ENCODE measurements around the gene TRA2B. TPM values are rescaled to one million over a fixed set of nuclear protein-coding genes. Genes with fewer than 3 reads are reported as not detected.

The TRA2B gene
- polyA plus RNA-seq, 1 experiment: 216 TPM

DNA sequence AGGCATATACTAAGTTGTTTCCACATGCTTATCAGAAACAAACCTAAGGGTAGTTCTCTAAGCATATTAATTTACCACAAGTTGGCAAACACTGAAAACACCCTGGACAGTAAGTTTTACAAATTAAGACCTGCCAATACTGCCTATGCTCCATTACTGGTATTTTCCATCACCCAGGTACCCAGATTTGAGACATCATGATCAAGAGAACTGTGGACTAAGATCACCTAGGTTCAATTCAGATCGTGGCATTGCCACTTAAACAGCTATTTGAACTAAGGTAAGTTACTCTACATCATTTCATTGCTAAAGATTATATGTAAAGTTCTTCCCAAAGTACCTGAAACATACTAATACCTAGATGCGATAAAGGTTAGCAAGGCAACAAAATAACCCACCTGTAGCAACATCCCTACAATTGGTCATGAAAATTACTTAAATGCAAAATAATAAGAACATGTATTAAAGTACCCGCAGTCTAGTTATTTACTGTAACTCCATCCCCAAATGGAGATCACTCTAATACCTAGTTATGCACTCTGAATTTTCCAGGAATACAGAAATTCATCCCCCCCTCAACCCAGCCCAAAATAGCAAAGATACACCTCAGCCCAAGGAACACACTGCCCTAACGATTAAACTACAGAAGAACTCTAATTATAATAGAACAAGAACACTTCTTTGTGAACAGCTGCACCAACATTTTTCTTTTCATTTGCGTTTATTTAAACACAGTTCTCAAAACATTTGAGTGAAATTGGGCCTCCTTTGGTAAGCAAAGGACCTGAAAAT is 21.6 kb downstream of the TRA2B start:
- TF ChIP-seq, protein P1, sequence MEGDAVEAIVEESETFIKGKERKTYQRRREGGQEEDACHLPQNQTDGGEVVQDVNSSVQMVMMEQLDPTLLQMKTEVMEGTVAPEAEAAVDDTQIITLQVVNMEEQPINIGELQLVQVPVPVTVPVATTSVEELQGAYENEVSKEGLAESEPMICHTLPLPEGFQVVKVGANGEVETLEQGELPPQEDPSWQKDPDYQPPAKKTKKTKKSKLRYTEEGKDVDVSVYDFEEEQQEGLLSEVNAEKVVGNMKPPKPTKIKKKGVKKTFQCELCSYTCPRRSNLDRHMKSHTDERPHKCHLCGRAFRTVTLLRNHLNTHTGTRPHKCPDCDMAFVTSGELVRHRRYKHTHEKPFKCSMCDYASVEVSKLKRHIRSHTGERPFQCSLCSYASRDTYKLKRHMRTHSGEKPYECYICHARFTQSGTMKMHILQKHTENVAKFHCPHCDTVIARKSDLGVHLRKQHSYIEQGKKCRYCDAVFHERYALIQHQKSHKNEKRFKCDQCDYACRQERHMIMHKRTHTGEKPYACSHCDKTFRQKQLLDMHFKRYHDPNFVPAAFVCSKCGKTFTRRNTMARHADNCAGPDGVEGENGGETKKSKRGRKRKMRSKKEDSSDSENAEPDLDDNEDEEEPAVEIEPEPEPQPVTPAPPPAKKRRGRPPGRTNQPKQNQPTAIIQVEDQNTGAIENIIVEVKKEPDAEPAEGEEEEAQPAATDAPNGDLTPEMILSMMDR (IDR thresholded peaks at IDR 0.05; ENCODE audit: low read depth, low read length): no peak
- Histone ChIP-seq H3K4me3 (ENCODE audit: low read depth, low read length) (no peak overlapping the region), H3K9me3 (ENCODE audit: control insufficient read depth, insufficient read depth, low read length) (no peaks in the 10 kb centered on the region), H3K27me3 (ENCODE audit: control insufficient read depth, insufficient read depth, low read length) (no peaks in the 10 kb centered on the region), H3K27ac (ENCODE audit: low read depth, low read length) (no peak overlapping the region)
- ChIA-PET POLR2A (no interaction called here), CTCF (no interaction called here)
- DNase-seq (ENCODE audit: low read depth, low spot score): no peak

DNA sequence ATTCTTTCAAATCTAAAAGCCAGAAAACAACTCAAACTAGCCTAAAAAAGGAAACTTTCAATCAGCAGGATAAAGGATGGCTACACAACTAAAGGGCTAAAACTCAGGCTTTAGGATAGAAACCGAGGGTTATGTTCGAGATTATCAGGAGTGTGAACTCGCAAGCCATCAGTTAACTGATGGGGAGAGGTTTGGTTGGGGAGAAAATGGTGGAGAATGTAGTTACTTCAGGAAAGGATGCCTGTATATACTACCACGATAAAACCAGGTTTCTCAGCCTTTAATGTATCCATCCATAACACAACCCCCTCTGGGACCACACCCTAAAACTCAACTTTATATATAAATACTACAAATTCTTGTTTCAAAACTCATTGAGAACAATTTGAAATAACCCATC is 22.2 kb downstream of the TRA2B start:
- DNase-seq (ENCODE audit: low read depth, low spot score): no peak
- ChIA-PET POLR2A (no interaction called here), CTCF (no interaction called here)
- Histone ChIP-seq H3K4me3 (ENCODE audit: low read depth, low read length) (no peak overlapping the region), H3K9me3 (ENCODE audit: control insufficient read depth, insufficient read depth, low read length) (no peaks in the 10 kb centered on the region), H3K27me3 (ENCODE audit: control insufficient read depth, insufficient read depth, low read length) (no peaks in the 10 kb centered on the region), H3K27ac (ENCODE audit: low read depth, low read length) (no peak overlapping the region)
- TF ChIP-seq, protein P1 (IDR thresholded peaks at IDR 0.05; ENCODE audit: low read depth, low read length): no peak

DNA sequence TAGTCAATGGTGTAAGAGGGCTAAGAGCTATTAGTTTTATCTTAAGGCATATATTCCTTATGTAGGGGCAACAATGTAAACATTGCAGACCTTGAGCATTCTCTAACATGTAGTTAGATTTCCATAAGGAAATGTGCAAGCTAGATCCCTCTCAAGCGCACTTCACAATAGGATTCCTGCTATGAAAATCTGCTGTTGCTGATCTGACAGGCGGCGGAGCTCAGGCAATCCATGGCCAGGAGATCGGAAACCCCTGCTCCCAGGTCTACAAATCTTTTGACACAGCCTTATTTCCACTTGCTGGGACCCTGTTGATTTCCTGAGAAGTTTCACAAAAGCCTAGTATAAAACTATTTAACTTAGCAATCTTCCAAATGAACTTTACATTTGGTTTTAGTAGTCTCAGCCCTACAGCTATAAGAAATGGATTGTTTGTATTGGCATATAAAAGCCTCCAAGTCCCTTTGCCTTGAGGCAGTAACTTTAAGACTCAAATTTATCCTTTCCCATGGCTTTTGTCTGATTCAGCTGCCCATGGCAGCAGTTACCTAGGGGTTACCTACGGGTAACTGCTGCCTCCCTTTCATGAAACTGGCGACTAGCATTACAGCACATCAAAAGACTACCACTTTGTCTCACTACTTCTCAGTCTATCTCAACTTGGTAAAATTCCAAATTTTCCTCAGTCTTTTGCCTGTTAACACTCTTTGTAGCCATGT is 22.7 kb downstream of the TRA2B start:
- H3K4me3 ChIP-seq (ENCODE audit: low read depth, low read length): no peak overlapping the region
- CTCF ChIA-PET: interaction anchor here (0.5 to 4.8 kb wide), 3 partner anchors 29 to 255 kb away, joined by 3 to 28 read pairs (median 6); no protein-coding TSS in a partner anchor
- POLR2A ChIA-PET: interaction anchor here (0.6 to 1.4 kb wide), 4 partner anchors 16 to 1498 kb away, joined by 3 to 6 read pairs (median 4); partner anchors contain the start of gene IGF2BP2
- H3K9me3 ChIP-seq (ENCODE audit: control insufficient read depth, insufficient read depth, low read length): no peaks in the 10 kb centered on the region
- H3K27me3 ChIP-seq (ENCODE audit: control insufficient read depth, insufficient read depth, low read length): no peaks in the 10 kb centered on the region
- H3K27ac ChIP-seq (ENCODE audit: low read depth, low read length): no peak overlapping the region
- TF ChIP-seq, protein P1 (IDR thresholded peaks at IDR 0.05; ENCODE audit: low read depth, low read length): no peak
- no peak for DNase-seq (ENCODE audit: low read depth, low spot score)

DNA sequence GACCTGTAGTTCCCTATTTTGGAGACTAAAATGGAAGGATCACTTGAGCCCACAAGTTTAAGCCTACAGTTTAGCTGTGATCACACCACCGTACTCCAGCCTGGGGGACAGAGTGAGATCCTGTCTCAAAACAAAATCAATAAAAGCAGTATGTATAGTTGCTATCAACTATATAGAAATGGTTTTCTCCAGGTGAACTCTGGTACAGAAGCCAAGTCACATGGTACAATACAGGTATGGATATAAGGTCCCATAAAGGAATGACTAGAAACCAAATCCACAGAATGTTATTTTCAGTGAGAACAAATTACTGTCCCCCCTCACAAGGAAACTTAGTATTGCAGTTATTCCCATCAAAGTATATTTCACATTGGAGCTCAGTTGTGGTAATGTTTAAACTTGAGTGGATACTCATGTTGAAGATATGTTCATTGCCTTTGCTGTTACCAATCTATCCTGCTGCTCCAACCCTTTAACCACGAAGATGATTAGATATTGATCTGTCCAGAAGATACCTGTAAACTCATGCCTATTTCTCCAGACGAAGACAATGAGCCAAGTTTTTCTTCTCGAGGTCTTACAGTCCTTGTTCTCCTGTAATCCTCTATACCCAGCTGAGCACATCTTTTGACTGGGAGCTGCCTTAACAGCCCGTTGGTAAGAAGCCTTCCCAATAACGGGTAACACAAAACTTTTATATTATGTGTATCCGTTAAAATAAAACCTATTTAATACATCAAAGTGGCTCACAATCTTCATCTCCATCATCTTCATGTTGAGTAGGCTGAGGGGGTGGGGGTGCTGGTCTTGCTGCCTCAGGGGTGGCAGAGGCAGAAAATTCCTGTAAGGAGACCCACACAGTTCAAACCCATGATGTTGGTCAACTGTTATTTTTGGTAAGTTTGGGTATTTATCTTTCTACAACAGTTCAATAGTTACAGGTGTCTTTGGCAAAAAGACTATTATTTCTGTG is 24.6 kb downstream of the TRA2B start:
- H3K4me3 ChIP-seq (ENCODE audit: low read depth, low read length): no peak overlapping the region
- no peak for DNase-seq (ENCODE audit: low read depth, low spot score)
- ChIA-PET POLR2A (interaction anchor here (0.5 to 1.0 kb wide), 6 partner anchors 13 to 1650 kb away, joined by 3 to 6 read pairs (median 4); no protein-coding TSS in a partner anchor), CTCF (interaction anchor here (0.6 to 4.8 kb wide), 5 partner anchors 15 to 253 kb away, joined by 3 to 28 read pairs (median 4); no protein-coding TSS in a partner anchor)
- no peak overlapping the region for H3K27ac ChIP-seq (ENCODE audit: low read depth, low read length)
- no peaks in the 10 kb centered on the region for H3K9me3 ChIP-seq (ENCODE audit: control insufficient read depth, insufficient read depth, low read length)
- TF ChIP-seq, protein P1 (IDR thresholded peaks at IDR 0.05; ENCODE audit: low read depth, low read length): no peak
- no peaks in the 10 kb centered on the region for H3K27me3 ChIP-seq (ENCODE audit: control insufficient read depth, insufficient read depth, low read length)
